ACC112 (cell line): ENCODE results near the gene PDGFD.

Experiments used
- H2AFZ ChIP-seq: fragments of 200-600 bp; sonication (generic); one replicate; pipeline ENCODE4 v1.6.0; 2017; ENCODE audit warnings: antibody characterized with exemption, low read length; ENCODE audit not compliant: unreplicated experiment
- H3K27ac ChIP-seq: fragments of 200-600 bp; sonication (generic); 2 replicates; pipeline ENCODE4 v1.5.1; 2014; ENCODE audit warnings: low read depth, mild to moderate bottlenecking, antibody characterized with exemption, low read length, moderate library complexity
- H3K27me3 ChIP-seq: fragments of 200-600 bp; sonication (generic); 2 replicates; pipeline ENCODE4 v1.6.1; 2014; ENCODE audit warnings: mild to moderate bottlenecking, antibody characterized with exemption, low read length, moderate library complexity, mixed read lengths; ENCODE audit not compliant: insufficient read depth
- H3K36me3 ChIP-seq: fragments of 200-600 bp; sonication (generic); 2 replicates; pipeline ENCODE4 v1.6.1; 2016; ENCODE audit warnings: mild to moderate bottlenecking, antibody characterized with exemption, low read length, moderate library complexity, mixed read lengths; ENCODE audit not compliant: insufficient read depth
- H3K4me1 ChIP-seq: fragments of 200-600 bp; sonication (generic); one replicate; pipeline ENCODE4 v1.6.1; 2016; ENCODE audit warnings: low read length, mixed read lengths; ENCODE audit not compliant: insufficient read depth, unreplicated experiment, control insufficient read depth
- H3K4me3 ChIP-seq: fragments of 200-600 bp; sonication (generic); 2 replicates; pipeline ENCODE4 v1.5.1; 2014; ENCODE audit warnings: mild to moderate bottlenecking, low read depth, low read length
- H3K79me2 ChIP-seq: fragments of 200-600 bp; sonication (generic); one replicate; pipeline ENCODE4 v1.6.0; 2016; ENCODE audit warnings: low read length; ENCODE audit not compliant: control insufficient read depth, unreplicated experiment, insufficient read depth

Gene PDGFD

GRCh38 chr11:103872748-103873147 is 291.2 kb downstream of the PDGFD start:
- H2AFZ ChIP-seq: no peak overlapping the region
- no peaks in the 10 kb centered on the region for H3K4me1 ChIP-seq
- H3K36me3 ChIP-seq: no peaks in the 10 kb centered on the region
- H3K27me3 ChIP-seq: no peaks in the 10 kb centered on the region
- H3K27ac ChIP-seq: no peak overlapping the region
- no peak overlapping the region for H3K4me3 ChIP-seq
- H3K79me2 ChIP-seq: no peaks in the 10 kb centered on the region

DNA sequence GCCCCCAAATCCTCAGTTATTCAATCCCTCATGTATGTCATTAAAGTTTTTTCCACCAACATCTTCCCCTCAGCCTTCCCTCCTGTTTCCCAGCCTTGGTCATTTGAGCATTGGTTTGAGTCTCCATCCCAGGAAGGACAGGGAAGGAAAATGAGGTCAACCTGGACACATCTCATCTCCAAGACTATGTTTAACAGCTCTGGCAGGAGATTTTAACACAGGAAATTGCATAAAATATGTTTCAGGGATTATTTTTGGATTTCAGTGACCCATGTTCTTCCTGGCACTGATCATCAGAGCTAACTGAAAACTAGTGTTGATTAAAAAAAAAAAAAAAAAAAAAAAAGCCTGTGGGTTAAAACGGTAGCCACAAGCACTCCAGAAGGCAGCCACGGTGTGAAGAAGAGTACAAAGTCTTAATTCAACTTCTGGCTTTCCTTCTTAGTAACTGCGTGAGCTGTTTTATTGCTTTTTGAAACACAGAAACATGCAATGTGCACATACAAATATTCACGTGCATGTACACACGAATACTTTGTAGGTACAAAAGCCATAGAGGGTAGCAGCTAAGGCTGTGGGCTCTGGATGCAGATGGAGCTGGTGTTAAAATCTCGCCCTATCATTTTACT is 291.9 kb downstream of the PDGFD start:
- no peaks in the 10 kb centered on the region for H3K4me1 ChIP-seq
- no peak overlapping the region for H2AFZ ChIP-seq
- no peak overlapping the region for H3K27ac ChIP-seq
- no peaks in the 10 kb centered on the region for H3K27me3 ChIP-seq
- H3K36me3 ChIP-seq: no peaks in the 10 kb centered on the region
- no peaks in the 10 kb centered on the region for H3K79me2 ChIP-seq
- no peak overlapping the region for H3K4me3 ChIP-seq

DNA sequence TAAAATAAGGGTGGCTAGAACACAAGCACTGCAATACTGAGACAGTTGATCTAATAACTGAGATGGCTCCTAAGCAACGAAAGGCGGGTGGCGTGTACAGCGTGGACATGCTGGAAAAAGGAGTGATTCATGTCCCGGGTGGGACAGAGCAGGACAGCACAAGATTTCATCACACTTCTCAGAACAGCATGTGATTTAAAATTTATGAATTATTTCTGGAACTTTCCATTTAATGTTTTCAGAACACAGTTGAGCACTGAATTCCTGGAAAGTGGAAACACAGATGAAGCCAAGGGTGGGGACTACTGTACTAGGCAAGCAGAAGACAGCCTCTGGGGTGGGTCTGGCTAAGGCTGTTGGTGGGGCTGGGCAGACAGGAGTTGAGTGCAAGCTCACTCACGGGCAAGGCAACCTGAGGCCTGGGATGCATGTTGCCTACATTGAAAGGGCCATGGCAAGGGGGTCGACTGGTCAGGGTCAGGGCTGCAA is 293.1 kb downstream of the PDGFD start:
- no peaks in the 10 kb centered on the region for H3K4me1 ChIP-seq
- no peaks in the 10 kb centered on the region for H3K79me2 ChIP-seq
- H3K36me3 ChIP-seq: no peaks in the 10 kb centered on the region
- no peaks in the 10 kb centered on the region for H3K27me3 ChIP-seq
- no peak overlapping the region for H3K27ac ChIP-seq
- no peak overlapping the region for H2AFZ ChIP-seq
- H3K4me3 ChIP-seq: no peak overlapping the region

DNA sequence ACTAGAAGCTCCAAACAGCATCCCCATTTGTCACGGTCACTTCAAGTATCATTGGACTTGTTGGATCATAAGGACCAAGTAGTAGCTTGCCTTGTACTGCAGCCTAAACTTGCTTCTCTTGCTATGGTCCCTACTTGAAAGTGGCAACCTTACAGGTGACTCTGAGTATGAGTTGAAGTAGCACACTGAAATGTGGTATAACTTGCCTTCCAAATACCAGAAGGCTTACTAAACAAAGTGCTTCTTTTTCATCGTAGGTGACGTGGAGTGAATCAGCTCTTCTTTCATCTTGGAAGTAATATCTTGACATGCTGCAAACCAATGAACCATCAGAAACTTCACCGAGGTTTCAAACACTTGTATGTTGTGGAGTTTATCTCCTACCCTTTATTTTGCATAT is 296.5 kb downstream of the PDGFD start:
- H3K79me2 ChIP-seq: no peaks in the 10 kb centered on the region
- H3K36me3 ChIP-seq: no peaks in the 10 kb centered on the region
- H3K4me3 ChIP-seq: no peak overlapping the region
- H2AFZ ChIP-seq: no peak overlapping the region
- peaks cover 5% of the 10 kb centered on the region for H3K4me1 ChIP-seq
- no peak overlapping the region for H3K27ac ChIP-seq
- H3K27me3 ChIP-seq: no peaks in the 10 kb centered on the region

DNA sequence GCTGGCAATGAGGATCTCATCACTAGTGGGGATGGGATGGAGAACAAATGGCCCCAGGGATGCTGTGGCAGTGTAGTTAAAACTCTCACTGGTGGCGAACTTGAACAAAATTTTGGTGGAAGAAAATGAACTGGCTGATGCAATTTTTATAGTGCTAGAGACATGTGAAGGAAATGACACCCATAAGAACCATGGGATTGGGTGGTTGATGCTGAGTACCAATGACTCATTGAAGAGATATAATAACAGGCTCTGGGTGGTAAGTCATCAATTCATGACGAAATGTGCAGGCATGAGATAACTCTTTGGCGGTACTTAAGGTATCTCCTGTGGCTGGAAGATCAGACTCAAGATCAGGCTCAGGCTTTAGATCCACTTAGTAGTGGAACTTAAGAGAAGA is 300.4 kb downstream of the PDGFD start:
- Histone ChIP-seq H3K36me3 (no peaks in the 10 kb centered on the region), H3K79me2 (no peaks in the 10 kb centered on the region), H3K27ac (no peak overlapping the region), H2AFZ (no peak overlapping the region), H3K4me1 (peaks cover 5% of the 10 kb centered on the region), H3K4me3 (no peak overlapping the region), H3K27me3 (no peaks in the 10 kb centered on the region)

GRCh38 chr11:103862802-103863174 is 301.2 kb downstream of the PDGFD start:
- Histone ChIP-seq H3K27me3 (no peaks in the 10 kb centered on the region), H3K79me2 (no peaks in the 10 kb centered on the region), H3K4me1 (peaks cover 5% of the 10 kb centered on the region), H3K36me3 (no peaks in the 10 kb centered on the region), H2AFZ (no peak overlapping the region), H3K27ac (no peak overlapping the region), H3K4me3 (no peak overlapping the region)

GRCh38 chr11:103862094-103862801 is 301.7 kb downstream of the PDGFD start:
- Histone ChIP-seq H3K27ac (no peak overlapping the region), H3K27me3 (no peaks in the 10 kb centered on the region), H2AFZ (no peak overlapping the region), H3K79me2 (no peaks in the 10 kb centered on the region), H3K4me3 (no peak overlapping the region), H3K36me3 (no peaks in the 10 kb centered on the region), H3K4me1 (peaks cover 5% of the 10 kb centered on the region)
